GM06990 (cell line): ENCODE results near the gene DAPL1.

ENCODE experiments used
- DNase-seq: peaks from one replicate; pipeline ENCODE4 v3.0.0-alpha.2; 2011; ENCODE audit not compliant: insufficient read length; ENCODE audit errors: extremely low read depth
- H3K27me3 ChIP-seq: replicated peaks from 2 replicates; pipeline ENCODE4 v1.6.0; 2011; ENCODE audit warnings: low read length; ENCODE audit not compliant: control insufficient read depth, insufficient read depth
- H3K36me3 ChIP-seq: 2 replicates; pipeline ENCODE4 v1.5.1; 2011; ENCODE audit warnings: low read length; ENCODE audit not compliant: control insufficient read depth, insufficient read depth
- H3K4me3 ChIP-seq: replicated peaks from 2 replicates; pipeline ENCODE4 v1.5.1; 2011; ENCODE audit warnings: low read depth, mild to moderate bottlenecking, control low read depth, low read length
- CTCF ChIP-seq: IDR thresholded peaks from 2 replicates; pipeline ENCODE4 v1.5.1; 2011; ENCODE audit warnings: low read length, control low read depth, mild to moderate bottlenecking, inconsistent platforms; ENCODE audit not compliant: insufficient read depth, poor library complexity, severe bottlenecking

Gene DAPL1

GRCh38 chr2:158815658-158816057 is 20.5 kb downstream of the DAPL1 start:
- TF ChIP-seq CTCF: no peak
- Histone ChIP-seq H3K36me3 (no peaks in the 10 kb centered on the region), H3K4me3 (no peak overlapping the region), H3K27me3 (no peaks in the 10 kb centered on the region; the same call in none of the 2 replicates)
- DNase-seq: no peak

- Histone ChIP-seq H3K27me3 (no peaks in the 10 kb centered on the region; the same call in none of the 2 replicates), H3K36me3 (no peaks in the 10 kb centered on the region), H3K4me3 (no peak overlapping the region)
- DNase-seq: no peak
- TF ChIP-seq CTCF: no peak
These were observed 22.5 kb downstream of the DAPL1 start for GRCh38 chr2:158817588-158817987.

DNA sequence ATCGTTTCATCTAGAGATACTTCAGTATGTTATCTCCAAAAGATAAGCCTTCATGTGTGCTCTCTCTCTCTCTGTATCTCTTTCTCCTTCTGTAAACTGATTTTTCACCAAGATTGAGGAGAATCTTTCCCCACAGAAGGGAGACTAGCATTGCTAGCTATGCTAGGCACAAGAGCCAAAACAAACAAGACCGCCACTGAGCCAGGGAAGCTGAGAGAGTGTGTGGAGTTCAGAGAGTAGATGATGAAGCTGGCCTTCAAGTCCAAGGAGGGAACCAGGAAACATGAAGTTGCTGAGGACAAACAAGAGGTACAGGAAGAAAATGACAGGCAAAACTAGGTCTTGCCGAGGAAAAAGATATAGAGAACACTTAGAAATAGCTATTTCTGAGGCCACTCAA is 23.4 kb downstream of the DAPL1 start:
- DNase-seq: no peak
- H3K36me3 ChIP-seq: no peaks in the 10 kb centered on the region
- H3K27me3 ChIP-seq: no peaks in the 10 kb centered on the region; the same call in none of the 2 replicates
- TF ChIP-seq CTCF: no peak
- H3K4me3 ChIP-seq: no peak overlapping the region

GRCh38 chr2:158822193-158822592 is 27.1 kb downstream of the DAPL1 start:
- TF ChIP-seq CTCF: no peak
- DNase-seq: no peak
- H3K27me3 ChIP-seq: no peaks in the 10 kb centered on the region; the same call in 1 of the 2 replicates
- H3K4me3 ChIP-seq: no peak overlapping the region
- H3K36me3 ChIP-seq: no peaks in the 10 kb centered on the region

GRCh38 chr2:158823486-158824237 is 28.5 kb downstream of the DAPL1 start:
- H3K27me3 ChIP-seq: no peaks in the 10 kb centered on the region; the same call in 1 of the 2 replicates
- no peak for TF ChIP-seq CTCF
- DNase-seq: no peak
- H3K36me3 ChIP-seq: no peaks in the 10 kb centered on the region
- H3K4me3 ChIP-seq: no peak overlapping the region
